Daoy (cell line): ENCODE measurements around the gene GAB2. TPM values are rescaled to one million over a fixed set of nuclear protein-coding genes. Genes with fewer than 3 reads are reported as not detected.

Source experiments
- DNase-seq: peaks from one replicate; pipeline ENCODE4 v3.0.0-alpha.2; 2015; ENCODE audit warnings: low read depth
- total RNA-seq: library from RNA; depleted of rRNA; stranded (reverse); fragments of >200 nt; shearing (Covaris generic); gene quantifications from 2 replicates; pipeline ENCODE4 v1.2.3, GENCODE V29; 2014

The GAB2 gene
- total RNA-seq, 1 experiment from 2014 or later = 1.9 TPM

- no peak for DNase-seq
Observed at GRCh38 chr11:78205691-78206090, 211.9 kb downstream of the GAB2 start.

GRCh38 chr11:78205256-78205655 is 212.4 kb downstream of the GAB2 start:
- DNase-seq = no peak

- no peak for DNase-seq
Observed at GRCh38 chr11:78203184-78203583, 214.4 kb downstream of the GAB2 start.

GRCh38 chr11:78202733-78203167 is 214.9 kb downstream of the GAB2 start:
- DNase-seq = no peak

- no peak for DNase-seq
Observed at GRCh38 chr11:78201096-78201818, 216.4 kb downstream of the GAB2 start.

GRCh38 chr11:78200553-78200952 is 217.1 kb downstream of the GAB2 start:
- DNase-seq = no peak

- DNase-seq = no peak
Observed at GRCh38 chr11:78200061-78200460, 217.6 kb downstream of the GAB2 start.

- no peak for DNase-seq
Observed at GRCh38 chr11:78199653-78200015, 218.0 kb downstream of the GAB2 start.

GRCh38 chr11:78199015-78199652 is 218.5 kb downstream of the GAB2 start:
- DNase-seq = no peak

- no peak for DNase-seq
Observed at GRCh38 chr11:78197816-78198215, 219.8 kb downstream of the GAB2 start.

GRCh38 chr11:78196661-78197091 is 220.9 kb downstream of the GAB2 start:
- DNase-seq = no peak

GRCh38 chr11:78195917-78196560 is 221.6 kb downstream of the GAB2 start:
- no peak for DNase-seq

GRCh38 chr11:78194490-78194889 is 223.1 kb downstream of the GAB2 start:
- DNase-seq = no peak

- DNase-seq = no peak
Observed at GRCh38 chr11:78193806-78194205, 223.8 kb downstream of the GAB2 start.

- no peak for DNase-seq
Observed at GRCh38 chr11:78192911-78193351, 224.7 kb downstream of the GAB2 start.

GRCh38 chr11:78192223-78192719 is 225.3 kb downstream of the GAB2 start:
- DNase-seq = no peak

GRCh38 chr11:78190871-78191538 is 226.6 kb downstream of the GAB2 start:
- DNase-seq = no peak

- DNase-seq = no peak
Observed at GRCh38 chr11:78190374-78190773, 227.2 kb downstream of the GAB2 start.

- no peak for DNase-seq
Observed at GRCh38 chr11:78189851-78190250, 227.8 kb downstream of the GAB2 start.

- no peak for DNase-seq
Observed at GRCh38 chr11:78189174-78189724, 228.4 kb downstream of the GAB2 start.

- DNase-seq = peak; percentile 98
Observed at GRCh38 chr11:78188286-78189173, 229.1 kb downstream of the GAB2 start, which contains the start of the genes KCTD21 and USP35. KCTD21 (minus strand) TSS chr11:78188626; CDS start chr11:78174554, 14,072 bp downstream. USP35 (plus strand) TSS chr11:78188919; CDS start chr11:78196246, 7,327 bp downstream.
